Measurements from ENCODE around the gene MRPL2. TPM values are rescaled to one million over a fixed set of nuclear protein-coding genes. Genes with fewer than 3 reads are reported as not detected.

The MRPL2 gene
- total RNA-seq, 1 experiment from 2014 or later = 125 TPM

GRCh38 chr6:43076464-43077332, 17.5 kb upstream of the MRPL2 start:
- Mint-ChIP-seq H3K9me3 (ENCODE audit: low read depth, unreplicated experiment) (no peaks in the 10 kb centered on the region), H3K27ac (ENCODE audit: unreplicated experiment) (no peak overlapping the region), H3K27me3 (ENCODE audit: unreplicated experiment) (no peaks in the 10 kb centered on the region), H3K4me3 (ENCODE audit: low read depth, unreplicated experiment) (peak overlapping the region; percentile 86), H3K36me3 (ENCODE audit: insufficient read depth, unreplicated experiment) (peaks cover 17% of the 10 kb centered on the region), H3K4me1 (ENCODE audit: low read depth, unreplicated experiment) (peaks cover 14% of the 10 kb centered on the region)
- CTCF ChIA-PET = interaction anchor here (0.6 to 2.5 kb wide), 4 partner anchors 20 to 67 kb away, joined by 3 to 7 read pairs (median 6); no protein-coding TSS in a partner anchor
- intact Hi-C loops (cut with micrococcal nuclease; ENCODE audit: unreplicated experiment) = no loop called here
- DNase-seq = peak; percentile 47
- no TSS peak for BruUV-seq (replicated peaks)
- no peak for TF ChIP-seq CTCF (IDR thresholded peaks at IDR 0.05; ENCODE audit: unreplicated experiment)

- no peaks in the 10 kb centered on the region for H3K9me3 Mint-ChIP-seq (ENCODE audit: low read depth, unreplicated experiment)
- intact Hi-C loops (cut with micrococcal nuclease; ENCODE audit: unreplicated experiment) = no loop called here
- H3K4me1 Mint-ChIP-seq (ENCODE audit: low read depth, unreplicated experiment) = peaks cover 14% of the 10 kb centered on the region
- H3K4me3 Mint-ChIP-seq (ENCODE audit: low read depth, unreplicated experiment) = peak within 1 kb of the TSS; percentile 86
- no peak within 1 kb of the TSS for H3K27ac Mint-ChIP-seq (ENCODE audit: unreplicated experiment)
- TF ChIP-seq CTCF (IDR thresholded peaks at IDR 0.05; ENCODE audit: unreplicated experiment) = no peak
- no peaks in the 10 kb centered on the region for H3K27me3 Mint-ChIP-seq (ENCODE audit: unreplicated experiment)
- CTCF ChIA-PET = interaction anchor here (0.6 to 2.5 kb wide), 5 partner anchors 16 to 68 kb away, joined by 3 to 7 read pairs (median 4); partner anchors contain the start of genes KLC4 and MRPL2
- DNase-seq = peak; percentile 76
- H3K36me3 Mint-ChIP-seq (ENCODE audit: insufficient read depth, unreplicated experiment) = peaks cover 14% of the 10 kb centered on the region
- BruUV-seq (replicated peaks) = no TSS peak
These were observed 16.6 kb upstream of the MRPL2 start, which contains the start of gene PTK7 for GRCh38 chr6:43075670-43076463. TSS of gene PTK7 (plus strand) at chr6:43076314. CDS start at chr6:43076489, 175 bp downstream.

GRCh38 chr6:43074847-43075669, 15.8 kb upstream of the MRPL2 start:
- Mint-ChIP-seq H3K4me1 (ENCODE audit: low read depth, unreplicated experiment) (peaks cover 14% of the 10 kb centered on the region), H3K27ac (ENCODE audit: unreplicated experiment) (no peak overlapping the region), H3K36me3 (ENCODE audit: insufficient read depth, unreplicated experiment) (peaks cover 12% of the 10 kb centered on the region), H3K27me3 (ENCODE audit: unreplicated experiment) (no peaks in the 10 kb centered on the region), H3K4me3 (ENCODE audit: low read depth, unreplicated experiment) (peak overlapping the region; percentile 86), H3K9me3 (ENCODE audit: low read depth, unreplicated experiment) (no peaks in the 10 kb centered on the region)
- DNase-seq = no peak
- intact Hi-C loops (cut with micrococcal nuclease; ENCODE audit: unreplicated experiment) = no loop called here
- no peak for TF ChIP-seq CTCF (IDR thresholded peaks at IDR 0.05; ENCODE audit: unreplicated experiment)
- CTCF ChIA-PET = interaction anchor here (0.6 to 1.7 kb wide), 2 partner anchors 69 to 1798 kb away, joined by 3 read pairs; no protein-coding TSS in a partner anchor
- BruUV-seq (replicated peaks) = no TSS peak
